IMR-90 (cell line): Measurements from ENCODE around the gene H2BK1. TPM values are rescaled to one million over a fixed set of nuclear protein-coding genes. Genes with fewer than 3 reads are reported as not detected.

ENCODE experiments used
- ATAC-seq: fragments of 200-7000 bp; cut with Tn5 transposase; 2 replicates; pipeline ENCODE4 v1.9.1; 2020; ENCODE audit warnings: low read depth, mild to moderate bottlenecking, moderate library complexity
- BruUV-seq: library from RNA; stranded (reverse); fragments of 400-500 nt; replicated peaks from 2 replicates; lab custom pipeline; 2021; lab: Mats Ljungman, UMichigan
- CTCF ChIA-PET: fragments of 300-600 bp; formaldehyde crosslinking; extraction: SDS; loops from one replicate; lab custom pipeline; 2021; ENCODE audit warnings: antibody characterized with exemption; lab: Yijun Ruan, JAX
- POLR2A ChIA-PET: fragments of 300-600 bp; sonication (Branson Sonifier 250); formaldehyde crosslinking; loops from one replicate; lab custom pipeline; 2022; ENCODE audit warnings: antibody characterized with exemption; ENCODE audit not compliant: unreplicated experiment; lab: Charles Lee
- DNase-seq: peaks from one replicate; pipeline ENCODE4 v3.0.0; 2013
- H2AFZ ChIP-seq: replicated peaks from 2 replicates; pipeline ENCODE3; 2013; ENCODE audit warnings: low read length, mild to moderate bottlenecking; ENCODE audit not compliant: poor library complexity
- H2AK5ac ChIP-seq: 2 replicates; pipeline ENCODE4 v1.6.1; 2013; ENCODE audit warnings: low read depth, low read length, inconsistent platforms
- H2AK9ac ChIP-seq: replicated peaks from 2 replicates; pipeline ENCODE3; 2013; ENCODE audit warnings: mild to moderate bottlenecking, low read depth, low read length, moderate library complexity; ENCODE audit not compliant: poor library complexity
- H2BK120ac ChIP-seq: 2 replicates; pipeline ENCODE4 v1.6.1; 2013; ENCODE audit warnings: low read depth, low read length, inconsistent platforms
- H2BK15ac ChIP-seq: 3 replicates; pipeline ENCODE4 v1.6.1; 2013; ENCODE audit warnings: low read depth, low read length, inconsistent platforms
- H2BK20ac ChIP-seq: 2 replicates; pipeline ENCODE4 v1.6.1; 2013; ENCODE audit warnings: low read depth, mild to moderate bottlenecking, inconsistent platforms, low read length, moderate library complexity
- H2BK5ac ChIP-seq: 2 replicates; pipeline ENCODE4 v1.6.1; 2013; ENCODE audit warnings: mild to moderate bottlenecking, low read depth, low read length, inconsistent platforms; ENCODE audit not compliant: poor library complexity, severe bottlenecking
- H3K14ac ChIP-seq: replicated peaks from 2 replicates; pipeline ENCODE4 v1.6.1; 2013; ENCODE audit warnings: low read depth, low read length, inconsistent platforms
- H3K18ac ChIP-seq: 2 replicates; pipeline ENCODE4 v1.6.1; 2013; ENCODE audit warnings: low read depth, low read length, control low read depth
- H3K23ac ChIP-seq: 2 replicates; pipeline ENCODE4 v1.6.1; 2013; ENCODE audit warnings: low read depth, low read length, inconsistent platforms
- H3K27ac ChIP-seq: 2 replicates; pipeline ENCODE4 v1.5.1; 2013; ENCODE audit warnings: mild to moderate bottlenecking, control low read depth, low read length; ENCODE audit not compliant: insufficient read depth
- H3K27me3 ChIP-seq: 2 replicates; pipeline ENCODE4 v1.6.1; 2013; ENCODE audit warnings: low read length; ENCODE audit not compliant: control insufficient read depth, insufficient read depth
- H3K36me3 ChIP-seq: 2 replicates; pipeline ENCODE4 v1.6.1; 2013; ENCODE audit warnings: low read length, mixed read lengths; ENCODE audit not compliant: control insufficient read depth, insufficient read depth
- H3K4ac ChIP-seq: 2 replicates; pipeline ENCODE4 v1.6.1; 2013; ENCODE audit warnings: low read depth, low read length, inconsistent platforms
- H3K4me1 ChIP-seq: 2 replicates; pipeline ENCODE4 v1.6.1; 2013; ENCODE audit warnings: low read length, mixed read lengths; ENCODE audit not compliant: control insufficient read depth, insufficient read depth
- H3K4me2 ChIP-seq: 2 replicates; pipeline ENCODE4 v1.6.1; 2013; ENCODE audit warnings: low read depth, mild to moderate bottlenecking, control low read depth, low read length, moderate library complexity
- H3K4me3 ChIP-seq: 2 replicates; pipeline ENCODE4 v1.5.1; 2013; ENCODE audit warnings: low read depth, mild to moderate bottlenecking, control low read depth, low read length, moderate library complexity; ENCODE audit not compliant: insufficient read depth
- H3K56ac ChIP-seq: 2 replicates; pipeline ENCODE4 v1.6.1; 2013; ENCODE audit warnings: low read length, inconsistent platforms; ENCODE audit not compliant: insufficient read depth; ENCODE audit errors: extremely low read depth
- H3K79me1 ChIP-seq, 2 experiments: 2 replicates each; pipeline ENCODE4 v1.6.1; 2013; ENCODE audit warnings: low read length in 2 of 2, inconsistent platforms in 1 of 2, low read depth in 1 of 2
- H3K9ac ChIP-seq: 2 replicates; pipeline ENCODE4 v1.6.1; 2013; ENCODE audit warnings: low read depth, low read length, control low read depth
- H3K9me1 ChIP-seq: 2 replicates; pipeline ENCODE4 v1.6.1; 2013; ENCODE audit warnings: low read length, inconsistent platforms; ENCODE audit not compliant: insufficient read depth
- H3K9me3 ChIP-seq: 2 replicates; pipeline ENCODE4 v1.6.1; 2013; ENCODE audit warnings: low read length; ENCODE audit not compliant: control insufficient read depth, insufficient read depth
- H4K20me1 ChIP-seq: 2 replicates; pipeline ENCODE4 v1.6.1; 2013; ENCODE audit warnings: low read length, inconsistent platforms; ENCODE audit not compliant: insufficient read depth
- H4K5ac ChIP-seq: 2 replicates; pipeline ENCODE4 v1.6.1; 2013; ENCODE audit warnings: mild to moderate bottlenecking, low read depth, low read length, control low read depth
- H4K8ac ChIP-seq, 2 experiments: 2 replicates each; pipeline ENCODE4 v1.6.1; 2013; ENCODE audit warnings: low read depth in 2 of 2, low read length in 2 of 2, control low read depth in 1 of 2, inconsistent platforms in 1 of 2
- H4K91ac ChIP-seq: 2 replicates; pipeline ENCODE4 v1.6.1; 2013; ENCODE audit warnings: low read depth, low read length, inconsistent platforms; ENCODE audit not compliant: insufficient read depth
- BHLHE40 ChIP-seq: fragments of 150-350 bp; IDR thresholded peaks from 2 replicates; pipeline ENCODE4 v1.6.1; 2016; ENCODE audit warnings: mild to moderate bottlenecking, low read depth, low read length
- FOS ChIP-seq: fragments of 150-350 bp; IDR thresholded peaks from 2 replicates; pipeline ENCODE4 v1.6.1; 2016; ENCODE audit warnings: low read depth, low read length
- MAFK ChIP-seq: IDR thresholded peaks from 2 replicates; pipeline ENCODE4 v1.6.1; 2012; ENCODE audit warnings: low read depth, low read length, improper control_type of control experiment
- MXI1 ChIP-seq: IDR thresholded peaks from 2 replicates; pipeline ENCODE4 v1.6.1; 2012; ENCODE audit warnings: low read depth, mild to moderate bottlenecking, low read length, moderate library complexity, borderline replicate concordance
- NFE2L2 ChIP-seq: fragments of 150-350 bp; IDR thresholded peaks from 2 replicates; pipeline ENCODE4 v1.6.1; 2016; ENCODE audit warnings: low read depth, mild to moderate bottlenecking, low read length
- POLR2A ChIP-seq: IDR thresholded peaks from 2 replicates; pipeline ENCODE4 v1.6.1; 2012; ENCODE audit warnings: mild to moderate bottlenecking, low read depth, low read length
- RFX5 ChIP-seq: IDR thresholded peaks from 2 replicates; pipeline ENCODE4 v1.8.0; 2012; ENCODE audit warnings: low read depth, mild to moderate bottlenecking, low read length, moderate library complexity
- SMC3 ChIP-seq: fragments of 150-350 bp; IDR thresholded peaks from 2 replicates; pipeline ENCODE4 v1.6.1; 2016; ENCODE audit warnings: low read depth, mild to moderate bottlenecking, antibody characterized with exemption, low read length, moderate library complexity
- WGBS, 2 experiments: methylation state at CpG; one replicate each; pipeline versions ENCODE4 v1.1.5 to v1.1.7; 2013; ENCODE audit warnings: missing lambda C conversion rate in 2 of 2; ENCODE audit not compliant: insufficient read length in 1 of 2; ENCODE audit errors: extremely low coverage in 2 of 2; 5-methylcytosine and 5-hydroxymethylcytosine counted together
- dilution Hi-C: fragments of 300-500 bp; cut with HindIII; formaldehyde crosslinking; loops from one replicate; pipeline ENCODE4 v1.14.3; 2018; ENCODE audit warnings: low sequenced_read_pairs; ENCODE audit not compliant: unreplicated experiment
- in situ Hi-C: fragments of 300-500 bp; cut with MboI; formaldehyde crosslinking; loops from 3 replicates; pipeline ENCODE4 v1.14.3; 2019; ENCODE audit warnings: low sequenced_read_pairs, inconsistent platforms, mixed read lengths
- intact Hi-C: fragments of 100-400 bp; cut with micrococcal nuclease; formaldehyde crosslinking; loops from 2 replicates; pipeline ENCODE4 v1.10.0; 2022
- polyA plus RNA-seq, 3 experiments: library from polyadenylated mRNA; depleted of rRNA; stranded (reverse); fragments of >200 nt; gene quantifications; 2 replicates each; pipeline ENCODE4 v1.2.3, GENCODE V29; 2012; ENCODE audit warnings: low replicate concordance in 1 of 3
- total RNA-seq: library from RNA; depleted of rRNA; stranded (reverse); fragments of >200 nt; gene quantifications from 2 replicates; pipeline ENCODE4 v1.2.3, GENCODE V29; 2012
- TF ChIP-seq, protein P1 (sequence below): fragments of 150-350 bp; IDR thresholded peaks from 2 replicates; pipeline ENCODE4 v1.6.1; 2016; ENCODE audit warnings: low read depth, mild to moderate bottlenecking, low read length, moderate library complexity, borderline replicate concordance

The H2BK1 gene
- total and polyA plus RNA-seq, 2 of the 4 experiments (the other 2 are of a cell fraction) = not detected

DNA sequence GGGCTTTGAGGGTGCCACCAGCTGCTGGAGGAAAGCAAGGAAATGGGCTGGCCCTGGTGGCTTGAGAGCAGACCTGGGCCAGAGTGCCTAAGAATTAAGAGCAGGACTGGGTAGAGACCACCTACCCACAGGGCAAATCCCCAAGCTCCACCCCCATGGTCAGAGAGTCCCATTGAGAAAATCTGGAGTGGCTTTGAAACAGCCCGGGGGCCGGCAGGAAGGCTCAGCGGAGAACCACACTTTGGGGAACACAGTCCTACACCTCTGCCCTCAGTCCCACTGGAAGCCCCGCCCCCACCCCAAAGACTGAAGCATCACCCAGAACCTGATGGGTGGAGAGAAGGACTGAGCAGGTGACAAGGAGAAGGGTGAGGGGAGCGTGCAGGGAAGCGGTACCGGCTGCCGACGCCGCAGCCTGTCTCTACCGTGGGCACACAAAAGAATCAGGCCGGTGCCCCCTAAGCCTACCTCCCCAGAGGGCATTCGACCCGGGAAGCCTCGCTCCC is 34.6 kb upstream of the H2BK1 start:
- intact Hi-C loops = loop anchor here (1.0 kb wide), 1 partner anchor 58 kb away; no protein-coding TSS in a partner anchor

More for the DNA sequence above, 34.6 kb upstream of the H2BK1 start:
- H4K20me1 ChIP-seq = peaks cover 29% of the 10 kb centered on the region
- ChIA-PET POLR2A (interaction anchor here (0.6 kb wide), 1 partner anchor 1158 kb away, joined by 9 read pairs; no protein-coding TSS in a partner anchor), CTCF (interaction anchor here (1.0 to 1.4 kb wide), 2 partner anchors 12 to 71 kb away, joined by 3 to 6 read pairs; partner anchors contain the start of gene CHPF2)
- H3K18ac ChIP-seq = no peak overlapping the region
- TF ChIP-seq, protein P1, sequence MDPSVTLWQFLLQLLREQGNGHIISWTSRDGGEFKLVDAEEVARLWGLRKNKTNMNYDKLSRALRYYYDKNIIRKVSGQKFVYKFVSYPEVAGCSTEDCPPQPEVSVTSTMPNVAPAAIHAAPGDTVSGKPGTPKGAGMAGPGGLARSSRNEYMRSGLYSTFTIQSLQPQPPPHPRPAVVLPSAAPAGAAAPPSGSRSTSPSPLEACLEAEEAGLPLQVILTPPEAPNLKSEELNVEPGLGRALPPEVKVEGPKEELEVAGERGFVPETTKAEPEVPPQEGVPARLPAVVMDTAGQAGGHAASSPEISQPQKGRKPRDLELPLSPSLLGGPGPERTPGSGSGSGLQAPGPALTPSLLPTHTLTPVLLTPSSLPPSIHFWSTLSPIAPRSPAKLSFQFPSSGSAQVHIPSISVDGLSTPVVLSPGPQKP = no peak
- no peak for TF ChIP-seq SMC3
- TF ChIP-seq MAFK = no peak
- no peak for TF ChIP-seq NFE2L2
- no peak for TF ChIP-seq POLR2A
- TF ChIP-seq BHLHE40 = no peak
- no peak for TF ChIP-seq MXI1
- no peak for TF ChIP-seq RFX5
- TF ChIP-seq FOS = no peak
- H2AK5ac ChIP-seq = no peak overlapping the region
- no peak for ATAC-seq
- no peak overlapping the region for H2BK120ac ChIP-seq
- H3K4me1 ChIP-seq = peaks cover 32% of the 10 kb centered on the region
- H4K91ac ChIP-seq = no peak overlapping the region
- H3K27ac ChIP-seq = no peak overlapping the region
- no peaks in the 10 kb centered on the region for H3K27me3 ChIP-seq
- no peak overlapping the region for H3K9ac ChIP-seq
- peaks cover 5% of the 10 kb centered on the region; the same call in 1 of the 2 replicates for H3K9me1 ChIP-seq
- dilution Hi-C loops (no loop called here), in situ Hi-C loops (no loop called here)
- DNase-seq = no peak
- H3K9me3 ChIP-seq = no peaks in the 10 kb centered on the region
- no peak overlapping the region for H2BK15ac ChIP-seq
- H3K4me3 ChIP-seq = no peak overlapping the region
- peak overlapping the region; percentile 79 for H2AK9ac ChIP-seq
- no TSS peak for BruUV-seq
- peak overlapping the region; percentile 25; the same call in 1 of the 2 replicates for H3K4me2 ChIP-seq
- no peak overlapping the region for H2BK20ac ChIP-seq
- no peak overlapping the region for H3K4ac ChIP-seq
- H3K23ac ChIP-seq = no peak overlapping the region
- H3K14ac ChIP-seq = no peak overlapping the region
- no peak overlapping the region for H2BK5ac ChIP-seq
- H3K36me3 ChIP-seq = peaks cover 29% of the 10 kb centered on the region
- H4K5ac ChIP-seq = no peak overlapping the region
- H3K79me1 ChIP-seq = peaks cover 8 to 79% of the 10 kb centered on the region in 2 experiments
- H4K8ac ChIP-seq = no peak overlapping the region
- 40% methylated on average over 3 of the region's 15 CpGs; no CpG with 5 or more reads in 1 of the 2 experiments for WGBS, 2 experiments
- H2AFZ ChIP-seq = peak overlapping the region; percentile 68
- no peak overlapping the region for H3K56ac ChIP-seq
